HEK293T (cell line): ENCODE results near the gene KIRREL3.

Experiments
- CTCF ChIA-PET: fragments of 350-600 bp; formaldehyde crosslinking; extraction: SDS; loops from one replicate; lab custom pipeline; 2021; ENCODE audit warnings: antibody characterized with exemption, inconsistent platforms; lab: Yijun Ruan, JAX
- POLR2A ChIA-PET: fragments of 350-600 bp; formaldehyde crosslinking; extraction: SDS; loops from one replicate; lab custom pipeline; 2020; ENCODE audit warnings: antibody characterized with exemption, inconsistent platforms; lab: Yijun Ruan, JAX
- DNase-seq: peaks from one replicate; pipeline ENCODE4 v3.0.0; 2012; ENCODE audit warnings: mixed read lengths; ENCODE audit errors: extremely low spot score
- ARNT ChIP-seq: fragments of 450-650 bp; IDR thresholded peaks from 2 replicates; pipeline ENCODE4 v1.6.1; 2017; ENCODE audit warnings: mild to moderate bottlenecking
- BHLHE40 ChIP-seq: fragments of 450-650 bp; IDR thresholded peaks from 2 replicates; pipeline ENCODE4 v1.6.1; 2016; ENCODE audit warnings: mild to moderate bottlenecking, moderate library complexity, borderline replicate concordance
- CTBP1 ChIP-seq: fragments of 450-650 bp; IDR thresholded peaks from 2 replicates; pipeline ENCODE4 v1.6.1; 2016; ENCODE audit warnings: borderline replicate concordance
- ELF4 ChIP-seq: fragments of 450-650 bp; IDR thresholded peaks from 2 replicates; pipeline ENCODE4 v1.6.1; 2017; ENCODE audit warnings: antibody characterized with exemption
- FOXA1 ChIP-seq: fragments of 450-650 bp; IDR thresholded peaks from 2 replicates; pipeline ENCODE4 v1.6.1; 2016; ENCODE audit warnings: mild to moderate bottlenecking
- FOXK2 ChIP-seq: fragments of 450-650 bp; IDR thresholded peaks from 2 replicates; pipeline ENCODE4 v1.6.1; 2016; ENCODE audit warnings: mild to moderate bottlenecking
- FOXM1 ChIP-seq: fragments of 450-650 bp; IDR thresholded peaks from 2 replicates; pipeline ENCODE4 v1.6.1; 2017; ENCODE audit warnings: mild to moderate bottlenecking, borderline replicate concordance
- HDGF ChIP-seq: fragments of 450-650 bp; IDR thresholded peaks from 2 replicates; pipeline ENCODE4 v1.6.1; 2017; ENCODE audit warnings: antibody characterized with exemption, borderline replicate concordance
- L3MBTL2 ChIP-seq: fragments of 450-650 bp; conservative IDR thresholded peaks from 2 replicates; pipeline ENCODE4 v1.6.1; 2016; ENCODE audit warnings: mild to moderate bottlenecking
- LEF1 ChIP-seq: fragments of 450-650 bp; IDR thresholded peaks from 2 replicates; pipeline ENCODE4 v1.6.1; 2017; ENCODE audit warnings: mild to moderate bottlenecking, borderline replicate concordance
- NFRKB ChIP-seq: fragments of 450-650 bp; IDR thresholded peaks from 2 replicates; pipeline ENCODE4 v1.6.1; 2016; ENCODE audit warnings: mild to moderate bottlenecking, moderate library complexity
- PKNOX1 ChIP-seq: fragments of 450-650 bp; IDR thresholded peaks from 2 replicates; pipeline ENCODE4 v1.6.1; 2016
- SP1 ChIP-seq: fragments of 450-650 bp; IDR thresholded peaks from 2 replicates; pipeline ENCODE4 v1.6.1; 2017
- SUZ12 ChIP-seq: fragments of 450-650 bp; IDR thresholded peaks from 2 replicates; pipeline ENCODE4 v1.6.1; 2016; ENCODE audit warnings: mild to moderate bottlenecking
- TARDBP ChIP-seq: fragments of 450-650 bp; IDR thresholded peaks from 2 replicates; pipeline ENCODE4 v1.6.1; 2016
- ZNF384 ChIP-seq: fragments of 450-650 bp; IDR thresholded peaks from 2 replicates; pipeline ENCODE4 v1.6.1; 2016

Gene KIRREL3

GRCh38 chr11:126534141-126534805 lies 466.3 kb downstream of the KIRREL3 start:
- no peak for DNase-seq
- ChIA-PET POLR2A (no interaction called here), CTCF (no interaction called here)
- no peak for TF ChIP-seq ARNT
- no peak for TF ChIP-seq FOXK2
- TF ChIP-seq NFRKB, result no peak
- TF ChIP-seq BHLHE40, result no peak
- no peak for TF ChIP-seq CTBP1
- TF ChIP-seq FOXA1, result no peak
- no peak for TF ChIP-seq ZNF384

DNA sequence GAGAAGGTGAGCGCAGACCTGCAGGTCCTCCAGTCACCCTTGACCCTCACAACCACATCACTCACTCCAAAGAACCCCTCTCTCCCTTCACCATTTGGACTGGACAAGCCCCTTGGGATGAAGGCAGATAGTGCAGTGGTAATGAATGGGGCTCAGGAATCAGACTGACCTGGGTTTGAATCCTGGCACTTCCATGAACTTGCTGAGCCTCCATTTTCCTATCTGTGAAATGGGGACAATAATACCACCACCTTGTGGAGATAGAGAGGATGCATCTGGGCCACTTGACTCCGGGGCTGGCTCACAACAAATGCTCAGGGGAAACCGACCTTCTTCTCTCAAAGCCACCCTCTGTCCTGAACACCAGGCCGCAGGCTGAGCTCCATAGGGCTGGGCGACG lies 467.0 kb downstream of the KIRREL3 start:
- TF ChIP-seq FOXA1, result no peak
- TF ChIP-seq CTBP1, result no peak
- no peak for TF ChIP-seq FOXM1
- TF ChIP-seq BHLHE40, result no peak
- TF ChIP-seq ZNF384, result no peak
- no peak for TF ChIP-seq L3MBTL2
- no peak for TF ChIP-seq NFRKB
- TF ChIP-seq SP1, result no peak
- no peak for TF ChIP-seq SUZ12
- no peak for TF ChIP-seq HDGF
- no peak for TF ChIP-seq TARDBP
- no peak for TF ChIP-seq FOXK2
- TF ChIP-seq PKNOX1, result no peak
- CTCF ChIA-PET, result no interaction called here
- DNase-seq, result no peak
- POLR2A ChIA-PET, result no interaction called here

- CTCF ChIA-PET, result no interaction called here
- DNase-seq, result no peak
- TF ChIP-seq NFRKB (no peak), PKNOX1 (no peak), BHLHE40 (no peak), ZNF384 (no peak)
- POLR2A ChIA-PET, result no interaction called here
These were observed 470.2 kb downstream of the KIRREL3 start for GRCh38 chr11:126530416-126530815.

GRCh38 chr11:126529037-126529436 lies 471.5 kb downstream of the KIRREL3 start:
- TF ChIP-seq FOXM1, result no peak
- TF ChIP-seq FOXA1, result no peak
- no peak for TF ChIP-seq NFRKB
- no peak for TF ChIP-seq L3MBTL2
- TF ChIP-seq ZNF384, result no peak
- TF ChIP-seq HDGF, result no peak
- TF ChIP-seq TARDBP, result no peak
- TF ChIP-seq CTBP1, result no peak
- TF ChIP-seq SUZ12, result no peak
- no peak for TF ChIP-seq PKNOX1
- TF ChIP-seq ARNT, result no peak
- no peak for TF ChIP-seq BHLHE40
- TF ChIP-seq LEF1, result no peak
- TF ChIP-seq ELF4, result no peak
- no peak for TF ChIP-seq SP1
- no peak for TF ChIP-seq FOXK2
- ChIA-PET POLR2A (no interaction called here), CTCF (no interaction called here)
- no peak for DNase-seq

DNA sequence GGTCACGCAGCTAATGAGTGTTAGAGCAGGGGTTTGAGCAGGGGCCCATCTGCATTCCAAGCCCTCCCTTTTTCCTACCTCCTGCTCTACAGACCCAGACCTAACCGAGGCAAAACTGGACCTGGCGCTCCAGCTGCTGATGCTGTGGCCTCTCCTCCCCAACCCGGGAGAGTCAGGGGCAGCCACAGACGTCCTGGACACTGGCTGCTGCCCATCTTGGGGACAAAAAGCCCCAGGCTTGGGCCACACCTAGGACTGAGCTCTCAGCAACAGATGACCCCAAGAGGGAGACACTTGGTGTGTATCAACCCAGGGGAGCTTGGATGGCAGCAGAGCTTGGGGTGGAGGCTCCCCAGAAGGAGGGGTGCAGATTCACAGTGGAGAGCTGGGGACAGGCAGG lies 472.5 kb downstream of the KIRREL3 start:
- no peak for TF ChIP-seq LEF1
- POLR2A ChIA-PET, result no interaction called here
- DNase-seq, result no peak
- CTCF ChIA-PET, result interaction anchor here (0.6 kb wide), 1 partner anchor 202 kb away, joined by 4 read pairs; no protein-coding TSS in a partner anchor

DNA sequence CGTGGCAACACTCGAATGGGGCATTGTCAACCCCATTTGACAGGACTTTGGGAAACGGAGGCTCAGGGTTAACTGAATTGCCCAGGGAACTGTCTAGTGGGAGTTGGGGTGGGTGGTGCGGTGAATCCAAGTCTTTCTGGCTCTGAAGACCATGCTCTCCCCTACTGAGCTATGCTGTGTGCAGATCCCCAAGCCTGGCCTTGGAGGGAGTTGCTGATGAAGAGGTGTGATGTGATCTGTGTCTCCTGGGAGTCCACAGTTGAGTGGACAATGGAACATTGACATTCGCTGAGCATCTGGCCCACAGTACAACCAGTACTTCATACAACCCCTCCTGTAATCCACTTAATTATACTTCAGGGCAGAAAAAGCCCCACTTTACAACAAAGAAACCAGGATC lies 472.9 kb downstream of the KIRREL3 start:
- no peak for DNase-seq
- ChIA-PET POLR2A (no interaction called here), CTCF (interaction anchor here (0.6 kb wide), 1 partner anchor 202 kb away, joined by 4 read pairs; no protein-coding TSS in a partner anchor)
- TF ChIP-seq SUZ12 (no peak), L3MBTL2 (no peak), ELF4 (no peak), HDGF (no peak), ARNT (no peak), ZNF384 (no peak), BHLHE40 (no peak), FOXA1 (no peak), TARDBP (no peak), NFRKB (no peak), FOXK2 (no peak)

- DNase-seq, result no peak
- ChIA-PET CTCF (no interaction called here), POLR2A (no interaction called here)
- no peak for TF ChIP-seq ELF4
- no peak for TF ChIP-seq L3MBTL2
- TF ChIP-seq SP1, result no peak
- no peak for TF ChIP-seq LEF1
- TF ChIP-seq TARDBP, result no peak
- TF ChIP-seq ARNT, result no peak
- TF ChIP-seq CTBP1, result no peak
- TF ChIP-seq FOXA1, result no peak
- no peak for TF ChIP-seq PKNOX1
- no peak for TF ChIP-seq ZNF384
- no peak for TF ChIP-seq FOXK2
- no peak for TF ChIP-seq SUZ12
- no peak for TF ChIP-seq BHLHE40
- TF ChIP-seq NFRKB, result no peak
- no peak for TF ChIP-seq HDGF
- TF ChIP-seq FOXM1, result no peak
These were observed 474.1 kb downstream of the KIRREL3 start for GRCh38 chr11:126526471-126526870.
